GM21717 (cell line): ENCODE results near the gene E4F1.
"Not testable (repeated sequence)": the region's sequence is repeated elsewhere in the genome, so short reads cannot be mapped to it uniquely, and the experiment has no call there.

Experiments
- ATAC-seq: cut with Tn5 transposase; IDR thresholded peaks from one replicate; pipeline ENCODE4 v1.9.1; 2021; ENCODE audit warnings: mild to moderate bottlenecking, moderate library complexity; ENCODE audit not compliant: unreplicated experiment

The E4F1 gene

DNA sequence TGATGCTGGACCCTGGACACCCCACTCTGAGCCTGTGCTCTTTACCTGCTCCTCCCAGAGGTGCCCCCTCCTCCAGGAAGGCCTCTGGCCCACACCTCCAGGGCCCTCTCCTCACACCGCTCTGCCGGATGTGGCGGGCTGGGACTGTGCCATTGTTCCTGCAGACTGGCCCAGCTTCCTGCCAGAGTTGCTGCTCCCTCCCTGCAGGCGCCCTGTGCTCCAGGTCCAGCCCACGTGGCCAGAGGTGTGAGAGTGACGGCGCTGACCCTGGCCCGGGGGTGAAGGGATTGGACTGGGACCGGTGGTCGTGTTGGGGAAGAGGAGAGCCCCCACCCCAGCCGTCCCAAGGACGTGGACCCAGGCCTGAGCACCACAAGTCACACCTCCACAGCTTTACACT, 5.7 kb downstream of the E4F1 start:
- ATAC-seq, result no peak

DNA sequence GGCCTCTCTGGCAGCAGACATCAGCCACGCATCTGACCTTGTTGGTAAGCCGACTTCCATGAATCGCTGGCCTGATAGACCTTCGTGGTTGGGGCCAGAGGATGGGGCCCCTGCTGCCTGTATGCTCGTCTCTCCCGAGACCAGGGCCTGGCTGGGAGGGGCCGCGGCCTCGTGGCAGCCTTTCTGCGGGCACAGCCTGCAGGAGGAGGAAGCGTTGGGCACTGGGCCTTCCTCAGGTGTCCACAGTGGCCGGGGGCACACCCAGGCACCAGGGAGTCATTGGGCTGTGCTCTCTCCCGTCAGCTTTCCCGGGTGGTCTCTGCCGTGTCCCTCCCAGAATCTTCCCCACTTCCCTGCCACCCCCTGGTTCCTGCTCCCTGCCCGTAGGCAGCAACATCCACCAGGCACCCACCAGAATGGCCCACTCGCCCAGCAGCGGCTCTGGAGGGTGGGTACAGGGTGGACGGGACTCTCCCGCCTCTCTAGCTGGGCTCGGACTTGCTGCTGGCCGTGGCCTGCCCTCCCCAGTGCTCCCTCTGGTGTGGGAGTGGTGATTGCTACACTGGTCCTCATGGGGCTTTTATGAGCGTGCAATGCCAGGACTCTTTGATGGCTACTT, 6.3 kb downstream of the E4F1 start:
- no peak for ATAC-seq

DNA sequence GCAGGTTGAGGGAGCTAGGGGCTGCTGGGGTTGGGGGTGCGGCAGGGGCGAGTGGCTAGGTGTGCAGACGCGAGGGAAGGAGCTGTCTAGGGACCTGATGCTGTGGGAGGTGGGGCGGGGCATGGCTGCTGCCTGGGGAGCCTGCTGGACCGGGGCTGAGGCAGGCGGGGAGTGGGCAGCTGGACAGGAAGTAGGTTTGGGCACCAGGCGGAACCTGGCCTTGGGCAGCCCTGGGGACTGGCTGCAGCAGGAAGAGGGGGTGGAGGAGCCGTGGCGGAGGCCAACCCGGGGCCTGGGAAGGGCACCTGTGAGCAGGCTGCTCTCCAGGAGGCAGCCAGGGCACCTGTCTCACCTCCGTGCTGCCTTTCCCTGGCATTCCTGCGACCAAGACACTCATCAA, 7.0 kb downstream of the E4F1 start:
- no peak for ATAC-seq

DNA sequence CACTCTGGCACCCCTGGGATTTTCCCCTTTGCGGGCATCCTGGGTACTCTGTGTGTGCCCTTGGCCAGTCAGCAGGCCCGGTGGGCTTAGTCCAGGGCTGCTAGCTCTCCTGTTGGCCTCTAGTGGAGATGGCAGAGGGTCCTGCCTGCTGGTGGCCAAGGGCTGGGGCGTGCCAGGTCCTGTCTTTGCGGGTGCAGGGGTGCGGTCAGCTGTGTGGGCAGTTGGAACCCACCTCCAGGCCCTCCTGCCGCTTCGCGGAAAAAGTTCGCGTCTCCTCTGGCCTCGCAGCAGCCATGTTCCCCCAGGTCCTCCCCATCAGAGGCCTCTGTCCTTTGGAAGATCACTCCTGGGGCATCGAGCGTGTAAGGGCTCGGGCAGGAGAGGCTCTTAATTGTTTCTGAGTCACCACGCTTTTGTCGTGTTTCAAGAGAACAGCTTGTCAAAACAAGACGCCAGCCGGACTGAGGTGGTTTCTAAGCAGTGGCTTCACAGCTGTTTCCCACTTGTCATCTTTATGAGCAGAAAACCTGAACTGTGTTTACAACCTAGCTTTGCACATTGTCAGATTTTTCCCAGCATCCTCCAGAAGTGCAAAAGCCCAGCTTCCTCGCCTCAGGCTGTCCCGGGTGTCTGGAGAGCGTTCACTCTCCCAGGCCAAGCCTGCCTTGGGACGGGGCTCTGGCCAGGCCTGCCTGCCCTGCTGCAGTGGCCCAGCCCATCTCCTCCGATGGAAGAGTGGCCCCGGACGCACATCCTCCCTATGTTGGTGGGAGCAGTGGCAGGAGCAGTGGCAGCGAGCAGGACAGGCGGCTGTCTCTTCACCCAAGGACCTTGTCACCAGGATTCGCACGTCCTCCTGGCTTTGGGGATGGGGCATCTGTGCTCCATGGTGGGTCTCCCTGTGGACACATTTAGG, 7.9 kb downstream of the E4F1 start:
- ATAC-seq, result no peak

DNA sequence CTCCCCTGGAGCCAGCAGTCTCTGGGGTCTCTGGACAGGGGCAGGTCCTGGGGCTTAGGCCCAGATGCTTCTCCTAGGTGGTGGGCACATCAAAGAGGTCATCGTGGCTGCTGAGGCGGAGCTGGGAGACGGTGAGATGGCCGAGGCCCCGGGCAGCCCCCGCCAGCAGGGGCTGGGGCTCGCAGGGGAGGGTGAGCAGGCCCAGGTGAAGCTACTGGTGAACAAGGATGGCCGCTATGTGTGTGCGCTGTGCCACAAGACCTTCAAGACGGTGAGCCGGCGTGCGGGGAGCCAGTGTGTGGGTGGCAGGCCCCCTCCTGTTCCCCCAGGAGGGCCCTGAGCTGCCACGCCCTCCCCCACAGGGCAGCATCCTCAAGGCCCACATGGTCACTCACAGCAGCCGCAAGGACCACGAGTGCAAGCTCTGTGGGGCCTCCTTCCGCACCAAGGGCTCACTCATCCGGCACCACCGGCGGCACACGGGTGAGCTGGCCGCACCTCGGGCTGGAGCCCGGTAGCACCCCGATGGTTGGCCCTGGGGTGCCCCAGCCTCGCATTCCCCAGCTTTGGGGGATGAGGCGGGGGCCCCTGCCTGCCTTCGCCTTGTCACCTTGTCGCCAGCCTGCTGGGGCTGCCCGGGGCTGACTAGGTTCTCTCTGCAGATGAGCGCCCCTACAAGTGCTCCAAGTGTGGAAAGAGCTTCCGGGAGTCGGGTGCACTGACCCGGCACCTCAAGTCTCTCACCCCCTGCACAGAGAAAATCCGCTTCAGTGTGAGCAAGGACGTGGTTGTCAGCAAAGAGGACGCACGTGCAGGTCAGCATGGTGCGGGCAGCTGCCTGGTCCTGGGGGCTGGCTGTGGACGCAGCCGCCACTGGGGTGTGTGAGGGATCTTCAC, 9.0 kb downstream of the E4F1 start:
- no peak for ATAC-seq

DNA sequence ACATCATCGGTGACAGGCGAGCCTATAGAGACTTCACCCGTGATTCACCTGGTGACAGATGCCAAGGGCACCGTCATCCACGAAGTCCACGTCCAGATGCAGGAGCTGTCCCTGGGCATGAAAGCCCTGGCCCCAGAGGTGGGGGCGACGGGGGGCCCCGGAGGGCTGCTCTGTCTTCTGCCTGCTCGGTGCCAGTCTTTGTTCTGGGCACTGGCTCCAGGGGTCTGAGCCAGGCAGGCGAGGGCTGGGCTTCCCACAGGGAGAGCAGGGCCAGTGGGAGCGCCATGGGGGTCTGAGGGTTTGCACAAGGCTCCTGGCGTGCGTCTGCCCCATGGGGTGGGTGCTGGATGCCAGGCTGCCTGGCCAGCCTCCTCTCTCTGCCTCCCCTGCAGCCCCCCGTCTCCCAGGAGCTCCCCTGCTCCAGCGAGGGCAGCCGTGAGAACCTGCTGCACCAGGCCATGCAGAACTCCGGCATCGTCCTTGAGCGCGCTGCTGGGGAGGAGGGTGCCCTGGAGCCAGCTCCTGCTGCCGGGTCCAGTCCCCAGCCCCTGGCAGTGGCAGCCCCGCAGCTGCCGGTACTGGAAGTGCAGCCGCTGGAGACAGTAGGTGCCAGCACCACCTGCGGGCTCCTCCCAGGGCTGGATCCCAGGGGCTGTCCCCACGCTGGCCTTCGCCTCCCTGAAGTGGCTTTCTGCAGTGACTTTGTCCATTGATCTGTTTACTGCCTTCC, 9.8 kb downstream of the E4F1 start:
- no peak for ATAC-seq

DNA sequence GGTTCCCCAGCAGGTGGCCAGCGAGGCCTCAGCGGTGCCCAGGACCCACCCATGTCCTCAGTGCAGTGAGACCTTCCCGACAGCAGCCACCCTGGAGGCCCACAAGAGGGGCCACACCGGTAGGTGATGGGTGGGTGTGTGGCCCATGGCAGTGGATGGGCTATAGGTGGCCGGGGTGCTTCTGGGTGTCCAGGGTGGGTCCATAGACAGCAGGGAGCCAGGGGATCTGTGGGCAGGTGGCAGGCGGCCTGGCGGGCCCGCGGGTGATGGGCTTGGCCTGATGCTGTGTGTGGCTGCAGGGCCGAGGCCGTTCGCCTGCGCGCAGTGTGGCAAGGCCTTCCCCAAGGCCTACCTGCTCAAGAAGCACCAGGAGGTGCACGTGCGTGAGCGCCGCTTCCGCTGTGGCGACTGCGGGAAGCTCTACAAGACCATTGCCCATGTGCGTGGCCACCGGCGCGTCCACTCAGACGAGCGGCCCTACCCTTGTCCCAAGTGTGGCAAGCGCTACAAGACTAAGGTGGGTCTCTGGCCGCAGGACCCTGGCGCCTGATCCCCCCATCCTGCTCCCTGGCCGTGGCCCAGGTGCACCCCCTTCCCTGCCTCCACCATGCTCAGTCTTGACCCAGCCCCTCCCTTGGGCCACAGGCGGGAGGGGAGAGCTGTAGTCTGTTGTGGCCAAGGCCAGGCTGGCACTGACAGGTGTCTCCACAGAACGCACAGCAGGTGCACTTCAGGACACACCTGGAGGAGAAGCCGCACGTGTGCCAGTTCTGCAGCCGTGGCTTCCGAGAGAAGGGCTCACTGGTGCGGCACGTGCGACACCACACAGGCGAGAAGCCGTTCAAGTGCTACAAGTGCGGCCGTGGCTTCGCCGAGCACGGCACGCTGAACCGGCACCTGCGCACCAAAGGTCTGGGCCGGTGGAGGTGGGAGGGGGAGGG, 10.8 kb downstream of the E4F1 start:
- no peak for ATAC-seq

DNA sequence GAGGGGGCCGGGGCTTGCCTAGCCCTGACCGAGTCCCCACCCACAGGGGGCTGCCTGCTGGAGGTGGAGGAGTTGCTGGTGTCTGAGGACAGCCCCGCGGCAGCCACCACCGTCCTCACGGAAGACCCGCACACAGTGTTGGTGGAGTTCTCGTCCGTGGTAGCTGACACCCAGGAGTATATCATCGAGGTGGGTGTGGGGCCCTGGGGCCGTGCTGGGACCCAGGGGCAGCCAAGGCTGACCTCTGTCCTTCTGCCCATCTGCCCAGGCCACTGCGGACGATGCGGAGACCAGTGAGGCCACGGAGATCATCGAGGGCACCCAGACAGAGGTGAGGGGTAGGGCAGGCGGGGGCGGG, 11.4 kb downstream of the E4F1 start:
- ATAC-seq, result no peak

DNA sequence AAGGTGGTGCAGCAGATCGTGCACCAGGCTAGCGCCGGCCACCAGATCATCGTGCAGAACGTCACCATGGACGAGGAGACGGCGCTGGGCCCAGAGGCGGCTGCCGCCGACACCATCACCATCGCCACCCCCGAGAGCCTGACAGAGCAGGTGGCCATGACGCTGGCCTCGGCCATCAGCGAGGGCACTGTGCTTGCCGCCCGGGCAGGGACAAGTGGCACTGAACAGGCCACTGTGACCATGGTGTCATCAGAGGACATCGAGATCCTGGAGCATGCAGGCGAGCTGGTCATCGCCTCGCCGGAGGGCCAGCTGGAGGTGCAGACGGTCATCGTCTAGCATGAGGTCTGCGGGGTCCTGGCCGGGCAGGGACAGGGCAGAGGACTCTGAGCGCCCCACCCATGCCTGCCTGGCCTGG, 11.9 kb downstream of the E4F1 start:
- no peak for ATAC-seq

DNA sequence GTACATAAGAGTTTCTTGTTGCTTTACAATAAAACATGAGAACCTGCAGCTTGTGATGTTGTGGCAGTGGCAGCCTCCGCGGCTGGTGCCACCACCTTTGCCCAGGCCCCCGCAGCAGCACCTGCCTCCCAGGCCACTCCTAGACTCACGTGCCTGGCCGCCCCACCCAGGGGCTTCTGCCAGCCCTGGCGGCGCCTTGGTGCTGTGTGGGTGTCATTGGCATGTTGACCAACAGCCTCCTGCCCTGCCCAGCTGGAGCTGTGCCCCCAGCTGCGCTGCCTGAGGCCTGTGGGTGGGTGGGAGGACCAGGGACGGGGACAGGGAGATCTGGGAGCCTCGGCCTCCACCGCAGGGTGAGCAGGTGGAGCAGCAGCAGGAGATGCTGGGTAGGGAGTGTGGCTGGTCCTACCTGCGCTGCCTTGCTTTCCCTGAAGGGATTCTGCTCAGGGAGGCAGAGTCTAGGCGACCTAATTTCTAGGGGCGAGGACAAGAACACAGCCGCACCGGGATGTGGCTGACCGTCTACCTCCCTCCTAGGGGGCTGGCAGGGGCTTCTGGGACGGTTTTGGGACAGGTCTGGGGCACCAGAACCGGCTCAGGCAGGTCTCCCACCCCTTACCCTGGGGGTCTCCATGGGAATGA, 12.4 kb downstream of the E4F1 start:
- ATAC-seq, result no peak

DNA sequence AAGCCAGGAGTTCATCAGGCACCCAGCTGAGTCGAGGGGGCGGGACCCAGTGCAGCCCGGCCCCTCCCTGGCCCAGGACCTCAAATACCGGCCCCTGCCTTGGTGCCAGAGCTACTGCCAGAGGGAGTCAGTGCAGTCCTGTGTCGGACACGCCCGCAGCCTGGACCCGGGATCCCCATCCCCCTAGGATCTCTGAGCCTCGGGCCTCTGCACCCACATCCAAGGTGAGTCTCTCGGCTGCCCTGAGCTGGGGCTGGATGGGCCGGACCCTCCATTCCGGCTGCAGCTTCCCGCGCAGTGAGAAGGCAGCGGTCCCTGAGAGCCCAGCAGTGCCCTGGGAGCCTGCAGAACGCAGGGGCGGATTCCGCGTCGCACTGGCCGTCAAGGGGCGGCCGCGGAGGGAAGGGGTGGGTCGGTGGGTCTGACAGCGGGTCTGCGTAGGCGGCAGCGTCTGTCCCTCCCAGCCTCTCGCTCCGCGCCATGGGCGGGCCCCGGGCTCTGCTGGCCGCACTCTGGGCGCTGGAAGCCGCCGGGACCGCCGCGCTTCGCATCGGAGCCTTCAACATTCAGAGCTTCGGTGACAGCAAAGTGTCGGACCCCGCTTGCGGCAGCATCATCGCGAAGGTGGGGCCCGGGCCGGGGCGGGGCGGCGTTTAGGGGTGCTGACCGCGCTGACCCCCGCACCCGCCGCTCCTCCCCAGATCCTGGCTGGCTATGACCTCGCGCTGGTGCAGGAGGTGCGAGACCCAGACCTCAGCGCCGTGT, 13.1 kb downstream of the E4F1 start, which contains the start of gene DNASE1L2:
TSS of gene DNASE1L2 (plus strand) at position 108 of the 765 bp plus-strand sequence. CDS start at position 481, 373 bp downstream.
- ATAC-seq, result no peak

DNA sequence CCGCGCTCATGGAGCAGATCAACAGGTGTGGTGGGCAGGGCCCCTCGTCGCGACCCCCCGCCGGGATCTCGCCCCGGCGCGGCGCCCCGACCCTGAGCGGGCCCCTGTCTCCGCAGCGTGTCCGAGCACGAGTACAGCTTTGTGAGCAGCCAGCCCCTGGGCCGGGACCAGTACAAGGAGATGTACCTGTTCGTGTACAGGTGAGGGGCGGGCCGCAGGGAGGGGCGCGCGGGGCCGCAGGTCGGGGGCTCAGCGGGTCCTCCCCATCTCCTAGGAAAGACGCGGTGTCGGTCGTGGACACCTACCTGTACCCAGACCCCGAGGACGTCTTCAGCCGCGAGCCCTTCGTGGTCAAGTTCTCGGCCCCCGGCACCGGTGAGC, 13.7 kb downstream of the E4F1 start:
- ATAC-seq, result no peak

DNA sequence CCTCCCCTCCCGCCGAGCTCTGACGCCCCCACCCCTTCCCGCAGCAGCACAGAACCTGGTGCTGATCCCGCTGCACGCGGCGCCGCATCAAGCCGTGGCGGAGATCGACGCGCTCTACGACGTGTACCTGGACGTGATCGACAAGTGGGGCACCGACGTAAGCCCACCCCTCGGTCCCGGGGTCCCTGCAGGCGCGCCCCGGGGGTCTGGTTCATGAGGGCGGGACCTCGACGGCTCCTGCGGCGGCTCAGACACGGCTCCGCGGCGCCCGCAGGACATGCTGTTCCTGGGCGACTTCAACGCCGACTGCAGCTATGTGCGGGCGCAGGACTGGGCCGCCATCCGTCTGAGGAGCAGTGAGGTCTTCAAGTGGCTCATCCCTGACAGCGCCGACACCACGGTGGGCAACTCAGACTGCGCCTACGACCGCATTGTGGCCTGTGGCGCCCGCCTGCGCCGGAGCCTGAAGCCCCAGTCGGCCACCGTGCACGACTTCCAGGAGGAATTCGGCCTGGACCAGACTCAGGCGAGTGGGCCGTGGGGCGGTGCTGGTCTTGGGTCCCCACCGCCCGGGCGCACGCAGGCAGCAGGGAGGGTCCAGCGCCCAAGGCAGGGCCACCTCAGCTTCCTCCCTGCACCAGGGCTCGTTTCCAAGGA, 14.2 kb downstream of the E4F1 start:
- ATAC-seq, result no peak

DNA sequence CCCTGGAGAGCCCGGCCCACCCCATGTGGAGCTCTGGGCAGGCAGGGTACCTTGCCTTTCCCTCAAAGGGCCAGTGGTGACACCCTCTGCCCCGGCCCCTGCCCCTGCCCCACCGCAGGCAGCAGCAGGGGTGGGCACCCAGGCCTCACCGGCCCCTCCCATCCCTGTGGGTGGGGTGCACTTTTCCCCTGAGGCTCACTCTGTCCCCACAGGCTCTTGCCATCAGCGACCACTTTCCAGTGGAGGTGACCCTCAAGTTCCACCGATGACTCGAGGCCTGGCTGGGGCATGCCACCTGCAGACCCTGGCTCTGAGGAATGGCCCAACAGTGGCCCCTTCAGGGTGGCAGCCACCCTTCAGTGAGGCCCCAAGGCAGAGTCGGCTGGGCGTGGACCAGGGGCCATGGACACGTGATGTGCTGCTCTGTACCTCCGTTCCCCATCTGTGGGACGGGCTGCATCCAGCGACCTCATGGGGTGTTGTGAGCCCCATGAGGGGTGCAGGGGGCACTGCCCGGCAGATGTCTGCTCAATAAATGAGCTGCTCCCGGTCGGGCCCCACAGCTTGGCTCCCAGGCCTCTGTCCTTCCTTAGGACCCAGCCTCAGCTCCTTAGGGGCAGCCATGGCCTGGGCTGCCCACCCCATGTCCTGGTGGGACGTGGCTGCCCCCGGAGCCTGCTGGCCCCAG, 14.9 kb downstream of the E4F1 start:
- no peak for ATAC-seq

DNA sequence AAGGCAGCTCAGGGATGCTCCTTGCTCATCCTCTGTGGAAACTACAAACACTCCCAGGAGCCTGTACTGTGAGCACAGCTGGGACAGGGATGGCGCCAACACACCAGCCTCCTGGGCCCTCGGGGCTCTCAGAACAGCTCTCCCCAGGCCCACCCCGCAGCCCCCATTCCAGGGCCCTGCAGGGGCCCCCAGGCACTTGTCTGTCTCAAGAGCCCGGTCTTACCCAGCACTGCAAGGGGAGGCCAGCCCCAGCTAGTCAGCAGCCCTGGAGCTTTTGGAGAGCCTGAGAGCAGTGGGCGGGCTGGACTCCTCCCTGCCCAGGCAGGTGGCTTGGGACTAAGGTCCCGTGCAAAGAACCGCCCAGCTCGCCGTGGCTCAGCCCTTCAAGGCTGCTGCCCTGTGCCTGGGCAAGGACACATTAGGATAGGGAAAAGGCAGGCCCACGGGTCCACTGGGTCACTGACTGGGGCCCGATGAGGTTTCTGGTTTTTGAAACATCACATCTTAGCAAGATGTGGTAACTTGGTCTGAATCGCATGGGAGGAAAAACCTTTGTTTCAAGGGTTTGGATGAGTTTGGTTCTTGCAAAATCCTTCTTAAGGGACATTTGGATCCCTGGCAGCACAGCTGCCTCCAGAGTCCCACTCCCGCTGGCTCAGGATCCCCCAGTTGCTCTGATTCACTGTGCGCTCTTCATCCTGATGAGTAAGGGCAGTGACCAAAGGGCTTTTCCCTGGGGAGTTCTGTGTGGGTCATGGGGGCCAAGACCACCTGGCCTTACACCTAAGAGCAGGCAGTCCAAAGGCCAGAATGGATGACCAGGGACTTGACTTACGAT, 15.7 kb downstream of the E4F1 start:
- ATAC-seq, result no peak

DNA sequence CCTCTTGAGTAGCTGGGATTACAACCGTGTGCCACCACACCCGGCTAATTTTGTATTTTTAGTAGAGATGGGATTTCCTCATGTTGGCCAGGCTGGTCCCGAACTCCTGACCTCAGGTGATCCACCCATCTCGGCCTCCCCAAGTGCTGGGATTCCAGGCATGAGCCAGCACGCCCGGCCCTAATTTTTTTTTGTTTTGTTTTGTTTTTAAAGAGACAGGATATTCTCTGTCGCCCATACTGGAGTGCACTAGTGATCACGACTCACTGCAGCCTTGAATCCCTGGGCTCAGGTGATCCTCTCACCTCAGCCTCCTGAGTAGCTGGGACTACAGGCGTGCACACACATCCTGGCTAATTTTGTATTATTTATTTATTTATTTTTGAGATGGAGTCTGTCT, 16.9 kb downstream of the E4F1 start:
- ATAC-seq, result not testable (repeated sequence)
